CD14-positive monocyte (primary cell): ENCODE results near the gene SNCAIP. TPM values are rescaled to one million over a fixed set of nuclear protein-coding genes. Genes with fewer than 3 reads are reported as not detected.

ENCODE experiments used
- DNase-seq, 3 donors: peaks; one replicate each; pipeline ENCODE4 v3.0.0-alpha.2; 2011 to 2022
- H2AFZ ChIP-seq: 2 replicates; pipeline ENCODE4 v1.6.0; 2012; ENCODE audit warnings: mild to moderate bottlenecking, low read depth, low read length, inconsistent platforms; ENCODE audit not compliant: insufficient read depth, poor library complexity, severe bottlenecking
- H3K27ac ChIP-seq, 2 donors: 1 replicate in 1 of 2; 2 replicates in 1 of 2; pipeline ENCODE4 v1.5.1; 2012 to 2013; ENCODE audit warnings: low read length in 2 of 2, control low read depth in 1 of 2, inconsistent platforms in 1 of 2, low read depth in 1 of 2, mild to moderate bottlenecking in 1 of 2
- H3K27me3 ChIP-seq, 2 donors: one replicate each; pipeline versions ENCODE4 v1.6.0 to v1.6.1; 2011 to 2013; ENCODE audit warnings: low read length in 2 of 2; ENCODE audit not compliant: control insufficient read depth in 2 of 2, insufficient read depth in 2 of 2
- H3K36me3 ChIP-seq, 2 donors: replicated peaks in 1 of 2; 1 replicate in 1 of 2; 2 replicates in 1 of 2; pipeline versions ENCODE4 v1.5.1 to v1.6.1; 2012 to 2013; ENCODE audit warnings: low read length in 2 of 2, control low read depth in 1 of 2, inconsistent platforms in 1 of 2, mild to moderate bottlenecking in 1 of 2; ENCODE audit not compliant: insufficient read depth in 2 of 2, control insufficient read depth in 1 of 2
- H3K4me1 ChIP-seq, 2 donors: 1 replicate in 1 of 2; 2 replicates in 1 of 2; pipeline versions ENCODE4 v1.5.1 to v1.6.1; 2012 to 2013; ENCODE audit warnings: low read length in 2 of 2, control low read depth in 1 of 2, inconsistent platforms in 1 of 2, mild to moderate bottlenecking in 1 of 2, moderate library complexity in 1 of 2; ENCODE audit not compliant: insufficient read depth in 2 of 2, control insufficient read depth in 1 of 2
- H3K4me2 ChIP-seq: replicated peaks from 2 replicates; pipeline ENCODE3; 2012; ENCODE audit warnings: low read length, moderate library complexity, mild to moderate bottlenecking; ENCODE audit not compliant: poor library complexity, severe bottlenecking; ENCODE audit errors: extremely low read depth
- H3K4me3 ChIP-seq, 3 experiments: fragments of 200-600 bp in 1 of 3; sonication (generic) in 1 of 3; replicated peaks in 1 of 3; 1 replicate in 2 of 3; 2 replicates in 1 of 3; pipeline ENCODE4 v1.5.1; 2011 to 2013; ENCODE audit warnings: low read length in 3 of 3, mild to moderate bottlenecking in 3 of 3, control low read depth in 2 of 3, low read depth in 2 of 3, inconsistent platforms in 1 of 3, moderate library complexity in 1 of 3
- H3K79me2 ChIP-seq: 2 replicates; pipeline ENCODE4 v1.6.0; 2012; ENCODE audit warnings: mild to moderate bottlenecking, control low read depth, inconsistent platforms, low read length, moderate library complexity; ENCODE audit not compliant: insufficient read depth
- H3K9ac ChIP-seq: 2 replicates; pipeline ENCODE4 v1.6.0; 2017; ENCODE audit warnings: low read length, mild to moderate bottlenecking; ENCODE audit not compliant: insufficient read depth, poor library complexity, severe bottlenecking
- H3K9me3 ChIP-seq, 2 donors: replicated peaks in 1 of 2; 1 replicate in 1 of 2; 2 replicates in 1 of 2; pipeline versions ENCODE4 v1.5.1 to v1.6.1; 2012 to 2013; ENCODE audit warnings: low read length in 2 of 2, control low read depth in 1 of 2; ENCODE audit not compliant: control insufficient read depth in 1 of 2, insufficient read depth in 1 of 2
- H4K20me1 ChIP-seq: 2 replicates; pipeline ENCODE4 v1.6.0; 2012; ENCODE audit warnings: mild to moderate bottlenecking, low read length, control low read depth, moderate library complexity; ENCODE audit not compliant: insufficient read depth
- H3K27ac Mint-ChIP-seq, 7 donors: one replicate each; pipeline ENCODE4 v1.8.0; 2020; ENCODE audit warnings: mild to moderate bottlenecking in 7 of 7, mixed read lengths in 7 of 7, moderate library complexity in 6 of 7, inconsistent platforms in 2 of 7
- H3K27me3 Mint-ChIP-seq, 3 donors: one replicate each; pipeline ENCODE4 v1.8.0; 2021 to 2022; ENCODE audit warnings: low read depth in 3 of 3, mild to moderate bottlenecking in 3 of 3, mixed read lengths in 3 of 3, moderate library complexity in 3 of 3, inconsistent platforms in 1 of 3
- H3K36me3 Mint-ChIP-seq, 2 donors: one replicate each; pipeline ENCODE4 v1.8.0; 2020; ENCODE audit warnings: mixed read lengths in 2 of 2, inconsistent platforms in 1 of 2, mild to moderate bottlenecking in 1 of 2
- H3K4me1 Mint-ChIP-seq: one replicate; pipeline ENCODE4 v1.8.0; 2020; ENCODE audit warnings: mild to moderate bottlenecking, mixed read lengths
- H3K4me3 Mint-ChIP-seq, 2 donors: one replicate each; pipeline ENCODE4 v1.8.0; 2020; ENCODE audit warnings: mild to moderate bottlenecking in 2 of 2, mixed read lengths in 2 of 2, moderate library complexity in 1 of 2
- H3K9me3 Mint-ChIP-seq, 7 donors: one replicate each; pipeline ENCODE4 v1.8.0; 2020 to 2022; ENCODE audit warnings: mixed read lengths in 7 of 7, mild to moderate bottlenecking in 6 of 7, moderate library complexity in 6 of 7, inconsistent platforms in 2 of 7
- WGBS: methylation state at CpG from one replicate; pipeline ENCODE4 v1.1.5; 2013; ENCODE audit warnings: missing lambda C conversion rate; ENCODE audit not compliant: insufficient coverage; 5-methylcytosine and 5-hydroxymethylcytosine counted together
- intact Hi-C, 2 donors: fragments of 100-400 bp; cut with micrococcal nuclease; formaldehyde crosslinking; loops; one replicate each; pipeline versions ENCODE4 v1.15.0 to v1.15.1; 2023
- polyA plus RNA-seq, 3 donors: library from polyadenylated mRNA; depleted of rRNA in 1 of 3; unstranded in 2 of 3; stranded (reverse) in 1 of 3; fragments of 300-500 nt in 2 of 3; fragments of >200 nt in 1 of 3; fragmentation: Illumina TruSeq in 2 of 3; gene quantifications; 1 replicate in 2 of 3; 2 replicates in 1 of 3; pipeline ENCODE4 v1.2.3, GENCODE V29; 2012 to 2021
- TF ChIP-seq, protein P1 (sequence below): fragments of 200-600 bp; IDR thresholded peaks from one replicate; pipeline ENCODE4 v1.8.0; 2022; ENCODE audit warnings: antibody characterized with exemption, mild to moderate bottlenecking

The SNCAIP gene
- polyA plus RNA-seq, 3 donors: not detected

- H3K27me3 ChIP-seq: no peaks in the 10 kb centered on the region
- no peaks in the 10 kb centered on the region for H3K36me3 ChIP-seq
- Mint-ChIP-seq H3K27me3 (peaks cover 1 to 4% (median 3%) of the 10 kb centered on the region in 3 donors), H3K9me3 (peaks cover 3 to 10% (median 4%) of the 10 kb centered on the region in 7 donors), H3K4me1 (no peaks in the 10 kb centered on the region), H3K36me3 (no peaks in the 10 kb centered on the region), H3K4me3 (no peak overlapping the region), H3K27ac (no peak overlapping the region)
- H3K4me1 ChIP-seq: no peaks in the 10 kb centered on the region
- H4K20me1 ChIP-seq: no peaks in the 10 kb centered on the region
- H2AFZ ChIP-seq: no peak overlapping the region
- no peak for DNase-seq
- WGBS: 83% methylated on average over 1 of the region's 5 CpGs
- TF ChIP-seq, protein P1, sequence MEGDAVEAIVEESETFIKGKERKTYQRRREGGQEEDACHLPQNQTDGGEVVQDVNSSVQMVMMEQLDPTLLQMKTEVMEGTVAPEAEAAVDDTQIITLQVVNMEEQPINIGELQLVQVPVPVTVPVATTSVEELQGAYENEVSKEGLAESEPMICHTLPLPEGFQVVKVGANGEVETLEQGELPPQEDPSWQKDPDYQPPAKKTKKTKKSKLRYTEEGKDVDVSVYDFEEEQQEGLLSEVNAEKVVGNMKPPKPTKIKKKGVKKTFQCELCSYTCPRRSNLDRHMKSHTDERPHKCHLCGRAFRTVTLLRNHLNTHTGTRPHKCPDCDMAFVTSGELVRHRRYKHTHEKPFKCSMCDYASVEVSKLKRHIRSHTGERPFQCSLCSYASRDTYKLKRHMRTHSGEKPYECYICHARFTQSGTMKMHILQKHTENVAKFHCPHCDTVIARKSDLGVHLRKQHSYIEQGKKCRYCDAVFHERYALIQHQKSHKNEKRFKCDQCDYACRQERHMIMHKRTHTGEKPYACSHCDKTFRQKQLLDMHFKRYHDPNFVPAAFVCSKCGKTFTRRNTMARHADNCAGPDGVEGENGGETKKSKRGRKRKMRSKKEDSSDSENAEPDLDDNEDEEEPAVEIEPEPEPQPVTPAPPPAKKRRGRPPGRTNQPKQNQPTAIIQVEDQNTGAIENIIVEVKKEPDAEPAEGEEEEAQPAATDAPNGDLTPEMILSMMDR: no peak
- intact Hi-C loops: no loop called here
- no peak overlapping the region for H3K9ac ChIP-seq
- no peak overlapping the region for H3K4me3 ChIP-seq
- no peak overlapping the region for H3K4me2 ChIP-seq
- no peaks in the 10 kb centered on the region for H3K79me2 ChIP-seq
- H3K27ac ChIP-seq: no peak overlapping the region
- peaks cover 0 to 3% of the 10 kb centered on the region in 2 donors for H3K9me3 ChIP-seq
Observed at GRCh38 chr5:122490718-122491117, 178.7 kb downstream of the SNCAIP start.

DNA sequence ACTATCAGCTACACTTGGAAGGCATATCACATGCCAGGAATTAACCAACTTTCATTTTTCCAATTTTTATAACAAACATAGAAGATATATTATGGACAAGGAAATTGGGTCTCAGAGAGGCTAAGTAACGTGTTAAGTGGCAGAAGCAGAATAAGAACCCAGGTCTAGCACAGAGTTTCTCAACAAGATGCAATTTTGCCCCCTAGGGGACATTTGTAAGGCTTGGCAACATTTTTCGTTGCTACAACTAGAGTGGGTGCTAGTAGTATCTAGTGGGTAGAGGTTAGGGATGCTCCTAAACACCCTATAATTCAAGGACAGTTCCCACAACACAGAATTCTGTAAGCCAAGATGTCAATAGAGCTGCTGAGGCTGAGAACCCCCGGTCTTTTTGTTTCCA is 180.6 kb downstream of the SNCAIP start:
- Mint-ChIP-seq H3K9me3 (peaks cover 0 to 6% (median 1%) of the 10 kb centered on the region in 7 donors), H3K4me1 (no peaks in the 10 kb centered on the region), H3K36me3 (no peaks in the 10 kb centered on the region), H3K27me3 (peaks cover 1 to 4% (median 3%) of the 10 kb centered on the region in 3 donors), H3K4me3 (no peak overlapping the region), H3K27ac (no peak overlapping the region)
- no peak overlapping the region for H3K4me3 ChIP-seq
- no peak overlapping the region for H3K9ac ChIP-seq
- no peak overlapping the region for H3K4me2 ChIP-seq
- H2AFZ ChIP-seq: no peak overlapping the region
- no CpG with 5 or more reads among the region's 3 CpGs for WGBS
- H4K20me1 ChIP-seq: no peaks in the 10 kb centered on the region
- TF ChIP-seq, protein P1: no peak
- no peaks in the 10 kb centered on the region for H3K9me3 ChIP-seq
- no peaks in the 10 kb centered on the region for H3K4me1 ChIP-seq
- H3K79me2 ChIP-seq: no peaks in the 10 kb centered on the region
- intact Hi-C loops: no loop called here
- no peaks in the 10 kb centered on the region for H3K27me3 ChIP-seq
- no peak overlapping the region for H3K27ac ChIP-seq
- DNase-seq: no peak
- H3K36me3 ChIP-seq: no peaks in the 10 kb centered on the region
